Measurements from ENCODE around the gene FHOD3.

Gene FHOD3

DNA sequence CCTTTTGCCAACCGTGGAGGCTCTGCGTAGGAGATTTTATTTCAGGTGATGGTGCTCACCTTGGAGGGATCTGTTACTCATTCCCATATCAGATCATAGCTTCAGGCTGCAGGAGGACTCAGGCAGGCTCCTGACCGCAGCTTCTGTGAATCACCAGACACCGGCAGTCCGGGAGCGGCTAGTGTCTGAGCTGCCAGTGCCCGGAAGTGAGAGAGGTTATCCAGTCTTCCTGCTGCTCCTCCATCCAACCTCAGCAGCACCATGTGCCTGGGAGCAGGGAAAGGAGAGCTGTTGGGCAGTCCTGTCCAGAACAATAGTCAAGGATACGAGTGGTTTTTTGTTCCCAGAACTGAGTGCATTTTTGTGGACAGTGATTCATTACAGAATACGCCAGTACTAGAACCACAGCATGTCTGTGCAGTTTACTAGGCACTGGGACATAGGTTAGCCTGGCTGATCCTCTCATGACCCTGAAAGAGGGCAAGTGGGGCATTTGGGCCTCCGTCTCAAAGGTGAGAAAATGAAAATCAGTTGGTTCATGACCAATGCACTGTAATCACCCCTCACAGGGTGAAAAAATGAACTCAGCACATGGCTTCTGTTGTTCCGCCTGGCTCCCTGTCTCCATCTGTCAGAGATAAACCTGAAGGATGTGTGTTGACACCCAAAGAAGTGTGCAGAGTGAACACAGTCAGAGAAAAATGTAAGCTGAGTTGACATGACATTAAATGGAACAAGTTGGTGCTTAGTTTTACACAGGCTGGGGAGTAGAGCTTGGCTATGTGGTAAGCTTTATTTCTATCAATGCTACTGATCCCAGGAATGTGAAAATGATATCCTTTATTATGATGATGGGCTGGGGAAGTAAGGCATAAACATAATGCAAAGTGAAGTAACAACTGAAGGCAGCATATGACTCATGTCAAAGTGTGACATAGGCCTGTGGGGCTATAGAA is 12.2 kb downstream of the FHOD3 start:
- no peaks in the 10 kb centered on the region for H3K9me3 ChIP-seq (ENCODE audit: low read length)
- no peaks in the 10 kb centered on the region for H3K36me3 ChIP-seq (ENCODE audit: insufficient read depth, low read length)
- H3K27me3 ChIP-seq (ENCODE audit: control insufficient read depth in 1 of 2, insufficient read depth in 2 of 2, low read length in 2 of 2): no peaks in the 10 kb centered on the region
- no peak overlapping the region for H3K27ac ChIP-seq (ENCODE audit: low read depth, low read length)
- no peak overlapping the region for H3K4me3 ChIP-seq (ENCODE audit: low read depth in 1 of 2, low read length in 2 of 2)
- H3K9ac ChIP-seq (ENCODE audit: low read length): no peak overlapping the region
- H3K4me1 ChIP-seq (ENCODE audit: insufficient read depth, low read length): no peaks in the 10 kb centered on the region

DNA sequence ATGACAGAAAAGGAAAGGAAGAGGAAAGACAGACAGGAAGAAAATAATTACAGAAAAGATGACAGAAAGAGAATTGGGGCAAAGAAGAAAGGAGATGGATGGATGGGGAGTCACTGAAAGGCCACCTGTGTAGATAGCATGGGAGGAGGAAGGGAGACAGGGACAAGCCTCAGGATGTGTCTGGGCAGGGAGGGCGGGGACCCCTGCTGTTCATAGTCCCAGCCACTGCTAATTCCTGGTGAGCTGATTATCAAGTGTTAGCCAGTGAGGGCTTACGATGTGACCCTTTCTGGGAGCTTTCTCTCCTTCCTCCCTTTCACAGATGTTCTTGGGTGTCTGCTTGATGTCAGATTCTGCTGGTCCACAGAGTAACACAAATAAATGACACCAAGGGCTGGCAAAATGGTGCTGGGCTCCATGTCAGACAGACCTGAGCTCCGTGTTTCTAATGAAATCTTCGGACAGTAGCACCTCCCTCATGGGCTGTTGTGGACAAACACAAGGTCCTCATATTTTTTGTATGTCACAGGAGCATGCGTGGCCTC is 13.6 kb downstream of the FHOD3 start:
- H3K36me3 ChIP-seq (ENCODE audit: insufficient read depth, low read length): no peaks in the 10 kb centered on the region
- no peaks in the 10 kb centered on the region for H3K9me3 ChIP-seq (ENCODE audit: low read length)
- no peak overlapping the region for H3K9ac ChIP-seq (ENCODE audit: low read length)
- no peak overlapping the region for H3K4me3 ChIP-seq (ENCODE audit: low read depth in 1 of 2, low read length in 2 of 2)
- no peaks in the 10 kb centered on the region for H3K27me3 ChIP-seq (ENCODE audit: control insufficient read depth in 1 of 2, insufficient read depth in 2 of 2, low read length in 2 of 2)
- H3K27ac ChIP-seq (ENCODE audit: low read depth, low read length): no peak overlapping the region
- no peaks in the 10 kb centered on the region for H3K4me1 ChIP-seq (ENCODE audit: insufficient read depth, low read length)

DNA sequence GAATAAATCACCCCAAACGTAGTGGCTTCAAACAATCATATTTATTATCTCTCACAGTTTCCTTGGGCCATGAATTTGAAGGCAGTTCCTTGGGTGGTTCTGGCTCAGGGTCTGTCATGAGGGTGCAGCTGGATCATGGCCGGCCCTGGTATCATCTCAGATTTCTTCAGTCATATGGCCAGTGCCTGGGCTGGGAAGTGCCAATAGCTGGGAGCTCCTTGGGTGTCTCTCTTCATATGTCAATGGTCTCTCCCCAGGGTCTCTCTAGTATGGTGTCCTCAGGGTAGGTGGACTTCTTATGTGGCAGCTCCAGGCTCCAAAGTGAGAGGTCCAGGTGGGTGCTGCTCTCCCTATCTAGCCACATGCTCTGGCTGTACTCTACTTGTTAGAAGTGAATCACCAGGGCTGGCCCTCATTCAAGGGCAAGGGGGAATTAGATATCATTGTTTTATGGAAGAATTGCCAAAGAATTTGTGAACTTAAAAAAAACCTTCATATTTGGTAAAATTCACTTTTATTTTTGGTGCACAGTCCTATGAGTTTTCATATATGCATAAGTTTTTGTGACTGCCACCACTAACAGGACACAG is 15.4 kb downstream of the FHOD3 start:
- Histone ChIP-seq H3K9ac (ENCODE audit: low read length) (no peak overlapping the region), H3K4me1 (ENCODE audit: insufficient read depth, low read length) (no peaks in the 10 kb centered on the region), H3K27me3 (ENCODE audit: control insufficient read depth in 1 of 2, insufficient read depth in 2 of 2, low read length in 2 of 2) (no peaks in the 10 kb centered on the region), H3K27ac (ENCODE audit: low read depth, low read length) (no peak overlapping the region), H3K9me3 (ENCODE audit: low read length) (no peaks in the 10 kb centered on the region), H3K4me3 (ENCODE audit: low read depth in 1 of 2, low read length in 2 of 2) (no peak overlapping the region), H3K36me3 (ENCODE audit: insufficient read depth, low read length) (no peaks in the 10 kb centered on the region)

DNA sequence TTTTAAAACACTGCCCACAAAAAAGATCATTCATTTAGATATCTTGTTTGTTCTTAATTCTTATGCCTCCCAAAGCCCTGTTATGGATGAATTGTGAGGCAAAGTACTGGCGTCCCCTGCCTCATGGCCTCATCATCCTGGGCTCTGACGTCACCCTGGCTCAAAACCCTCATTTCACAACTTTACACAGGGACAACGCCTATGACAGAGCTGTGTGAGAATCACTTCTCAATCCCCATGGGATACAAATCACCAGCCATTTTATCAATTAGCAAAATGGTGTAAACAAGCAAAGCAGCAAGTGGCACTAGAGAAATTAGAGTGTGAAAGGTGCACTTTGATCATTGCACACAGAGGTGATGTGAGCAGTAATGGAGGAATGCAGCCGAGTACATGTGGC is 16.6 kb downstream of the FHOD3 start:
- H3K4me3 ChIP-seq (ENCODE audit: low read depth in 1 of 2, low read length in 2 of 2): no peak overlapping the region
- no peak overlapping the region for H3K27ac ChIP-seq (ENCODE audit: low read depth, low read length)
- H3K4me1 ChIP-seq (ENCODE audit: insufficient read depth, low read length): no peaks in the 10 kb centered on the region
- no peaks in the 10 kb centered on the region for H3K36me3 ChIP-seq (ENCODE audit: insufficient read depth, low read length)
- no peak overlapping the region for H3K9ac ChIP-seq (ENCODE audit: low read length)
- no peaks in the 10 kb centered on the region for H3K9me3 ChIP-seq (ENCODE audit: low read length)
- no peaks in the 10 kb centered on the region for H3K27me3 ChIP-seq (ENCODE audit: control insufficient read depth in 1 of 2, insufficient read depth in 2 of 2, low read length in 2 of 2)

DNA sequence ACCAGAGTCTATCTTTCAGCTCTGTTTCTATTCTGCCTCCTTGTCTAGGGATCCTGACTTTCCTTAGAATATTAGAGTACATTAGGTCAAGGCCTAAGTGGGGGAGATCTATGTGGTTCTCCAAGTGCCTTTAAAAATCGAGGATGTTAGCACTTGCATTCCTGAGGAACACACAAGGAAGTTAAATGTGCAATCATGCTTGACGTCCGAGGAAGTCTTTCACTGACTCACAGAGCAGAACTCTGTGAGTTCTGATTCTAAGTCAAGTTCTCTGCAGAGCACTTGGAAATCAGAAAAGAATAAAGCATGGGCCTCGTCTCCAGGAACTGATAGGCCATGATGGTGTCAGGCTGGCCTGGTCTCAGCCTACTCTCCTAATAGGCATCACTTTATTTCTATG is 17.2 kb downstream of the FHOD3 start:
- no peaks in the 10 kb centered on the region for H3K27me3 ChIP-seq (ENCODE audit: control insufficient read depth in 1 of 2, insufficient read depth in 2 of 2, low read length in 2 of 2)
- no peak overlapping the region for H3K4me3 ChIP-seq (ENCODE audit: low read depth in 1 of 2, low read length in 2 of 2)
- H3K4me1 ChIP-seq (ENCODE audit: insufficient read depth, low read length): no peaks in the 10 kb centered on the region
- no peak overlapping the region for H3K27ac ChIP-seq (ENCODE audit: low read depth, low read length)
- H3K9me3 ChIP-seq (ENCODE audit: low read length): no peaks in the 10 kb centered on the region
- no peaks in the 10 kb centered on the region for H3K36me3 ChIP-seq (ENCODE audit: insufficient read depth, low read length)
- H3K9ac ChIP-seq (ENCODE audit: low read length): no peak overlapping the region

DNA sequence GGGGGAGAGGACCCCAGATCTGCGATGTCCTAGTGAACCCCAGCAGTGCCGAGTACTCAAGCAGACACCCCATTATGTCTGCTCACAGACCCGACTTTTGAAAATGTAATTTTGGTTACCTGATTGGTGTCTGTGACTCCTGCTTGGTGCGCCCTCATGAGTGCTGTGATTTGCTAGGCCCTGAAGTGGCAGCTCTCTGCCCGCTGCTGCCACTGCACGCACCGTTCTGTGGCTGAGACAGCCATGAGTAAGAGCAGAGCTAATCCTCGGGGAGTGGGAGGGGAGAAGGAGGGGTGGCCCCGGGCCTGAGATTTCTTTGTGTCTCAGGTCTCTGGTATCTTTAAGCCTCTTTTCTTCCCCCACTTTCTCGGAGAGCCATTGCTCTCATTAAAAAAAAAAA is 18.2 kb downstream of the FHOD3 start:
- Histone ChIP-seq H3K9me3 (ENCODE audit: low read length) (no peaks in the 10 kb centered on the region), H3K4me3 (ENCODE audit: low read depth in 1 of 2, low read length in 2 of 2) (no peak overlapping the region), H3K4me1 (ENCODE audit: insufficient read depth, low read length) (no peaks in the 10 kb centered on the region), H3K27ac (ENCODE audit: low read depth, low read length) (no peak overlapping the region), H3K9ac (ENCODE audit: low read length) (no peak overlapping the region), H3K36me3 (ENCODE audit: insufficient read depth, low read length) (no peaks in the 10 kb centered on the region), H3K27me3 (ENCODE audit: control insufficient read depth in 1 of 2, insufficient read depth in 2 of 2, low read length in 2 of 2) (no peaks in the 10 kb centered on the region)

DNA sequence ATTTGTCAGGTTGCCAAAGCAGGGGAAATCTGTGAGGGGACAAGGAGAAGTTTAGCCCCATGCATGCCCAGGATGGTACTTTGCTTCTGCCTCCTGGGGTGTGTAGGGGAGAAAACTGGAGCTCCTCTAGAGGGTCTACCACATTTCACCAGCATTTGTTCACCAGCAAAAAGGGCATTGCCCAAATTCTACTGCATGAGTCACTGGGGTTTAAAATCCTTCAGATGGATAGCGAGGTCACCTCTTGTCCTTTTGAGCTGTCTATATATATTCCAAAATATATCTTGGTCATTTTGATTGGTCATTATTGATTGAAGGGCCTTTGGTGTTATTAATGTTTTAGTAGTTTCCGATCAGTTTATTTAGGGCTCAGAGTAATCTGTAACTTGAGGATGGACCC is 18.7 kb downstream of the FHOD3 start:
- Histone ChIP-seq H3K9ac (ENCODE audit: low read length) (no peak overlapping the region), H3K9me3 (ENCODE audit: low read length) (no peaks in the 10 kb centered on the region), H3K27me3 (ENCODE audit: control insufficient read depth in 1 of 2, insufficient read depth in 2 of 2, low read length in 2 of 2) (no peaks in the 10 kb centered on the region), H3K36me3 (ENCODE audit: insufficient read depth, low read length) (no peaks in the 10 kb centered on the region), H3K4me1 (ENCODE audit: insufficient read depth, low read length) (no peaks in the 10 kb centered on the region), H3K27ac (ENCODE audit: low read depth, low read length) (no peak overlapping the region), H3K4me3 (ENCODE audit: low read depth in 1 of 2, low read length in 2 of 2) (no peak overlapping the region)

DNA sequence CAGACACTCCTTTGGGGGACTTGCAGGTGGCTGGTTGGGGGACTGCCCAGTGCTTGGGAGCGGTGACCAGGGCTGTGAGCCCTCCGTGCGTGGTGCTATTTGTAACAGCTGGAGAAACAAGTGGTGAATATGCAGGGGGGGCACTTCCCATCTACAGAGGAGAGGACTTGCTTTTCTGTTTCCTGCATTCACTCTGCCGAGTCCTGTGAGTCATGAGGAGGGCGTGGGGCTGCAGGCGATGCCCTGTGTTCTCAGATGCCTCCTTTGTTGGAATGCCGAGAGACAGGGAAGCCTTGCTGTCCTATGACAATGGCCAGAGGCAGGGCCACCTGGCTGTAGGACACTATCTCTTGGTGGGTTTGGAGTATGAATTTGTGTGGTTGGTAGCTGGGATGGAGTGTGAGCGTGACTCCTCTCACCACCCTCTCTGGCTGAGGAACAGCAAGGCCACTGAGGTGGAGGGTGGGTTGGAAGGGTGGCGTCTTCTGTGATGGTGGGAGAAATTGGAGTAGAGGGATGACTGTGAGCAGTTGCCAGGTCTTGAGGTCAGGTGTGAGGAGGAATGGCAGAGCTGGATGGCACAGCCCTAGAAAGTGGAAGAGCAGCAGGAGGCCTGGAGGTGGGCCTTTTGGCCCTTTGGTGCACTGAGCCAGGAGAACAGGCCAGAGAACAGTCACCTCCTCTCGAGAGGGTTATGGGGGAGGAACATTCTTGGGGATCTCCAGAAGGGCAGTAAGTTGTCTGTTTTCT is 24.3 kb downstream of the FHOD3 start:
- Histone ChIP-seq H3K4me3 (ENCODE audit: low read depth in 1 of 2, low read length in 2 of 2) (no peak overlapping the region), H3K27ac (ENCODE audit: low read depth, low read length) (no peak overlapping the region), H3K9me3 (ENCODE audit: low read length) (no peaks in the 10 kb centered on the region), H3K9ac (ENCODE audit: low read length) (no peak overlapping the region), H3K36me3 (ENCODE audit: insufficient read depth, low read length) (no peaks in the 10 kb centered on the region), H3K4me1 (ENCODE audit: insufficient read depth, low read length) (no peaks in the 10 kb centered on the region), H3K27me3 (ENCODE audit: control insufficient read depth in 1 of 2, insufficient read depth in 2 of 2, low read length in 2 of 2) (no peaks in the 10 kb centered on the region)

DNA sequence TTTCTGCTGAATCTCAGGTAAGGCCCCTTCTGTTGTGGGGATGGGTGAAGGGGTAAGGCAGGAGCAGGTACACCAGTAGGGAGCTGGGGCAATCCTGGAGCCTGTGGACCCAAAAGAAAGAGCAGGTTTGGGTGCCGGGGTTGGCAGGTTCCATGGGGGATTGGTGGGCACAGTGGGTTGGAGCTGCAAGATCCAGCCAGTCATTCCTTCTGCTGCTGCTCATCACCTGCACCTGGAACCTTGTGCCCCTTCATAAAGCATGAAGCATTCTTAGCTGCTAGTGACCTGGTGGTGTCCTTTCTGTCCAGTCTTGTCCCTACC is 24.9 kb downstream of the FHOD3 start:
- no peak overlapping the region for H3K27ac ChIP-seq (ENCODE audit: low read depth, low read length)
- no peak overlapping the region for H3K9ac ChIP-seq (ENCODE audit: low read length)
- H3K9me3 ChIP-seq (ENCODE audit: low read length): no peaks in the 10 kb centered on the region
- no peaks in the 10 kb centered on the region for H3K36me3 ChIP-seq (ENCODE audit: insufficient read depth, low read length)
- H3K4me3 ChIP-seq (ENCODE audit: low read depth in 1 of 2, low read length in 2 of 2): no peak overlapping the region
- no peaks in the 10 kb centered on the region for H3K27me3 ChIP-seq (ENCODE audit: control insufficient read depth in 1 of 2, insufficient read depth in 2 of 2, low read length in 2 of 2)
- no peaks in the 10 kb centered on the region for H3K4me1 ChIP-seq (ENCODE audit: insufficient read depth, low read length)

DNA sequence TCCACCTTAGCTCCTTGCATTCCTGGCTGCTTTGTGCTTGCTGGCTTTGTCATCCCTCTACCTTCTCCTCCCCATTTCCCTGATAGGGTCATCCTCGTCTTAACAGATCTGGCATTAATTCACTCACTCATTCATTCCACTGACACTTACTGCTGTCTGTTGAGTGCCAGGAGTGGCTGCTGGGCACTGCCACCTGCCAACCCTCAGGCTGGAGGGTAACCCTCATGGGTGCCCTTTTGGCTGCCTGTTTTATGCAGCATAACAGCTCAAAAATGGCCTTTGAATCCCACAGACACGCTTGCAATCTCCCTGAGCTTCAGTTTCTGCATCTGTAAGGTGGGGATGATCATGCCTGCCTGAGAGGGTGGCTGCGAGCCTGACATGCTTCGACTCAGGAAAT is 25.2 kb downstream of the FHOD3 start:
- H3K36me3 ChIP-seq (ENCODE audit: insufficient read depth, low read length): no peaks in the 10 kb centered on the region
- H3K9ac ChIP-seq (ENCODE audit: low read length): no peak overlapping the region
- no peaks in the 10 kb centered on the region for H3K4me1 ChIP-seq (ENCODE audit: insufficient read depth, low read length)
- no peak overlapping the region for H3K4me3 ChIP-seq (ENCODE audit: low read depth in 1 of 2, low read length in 2 of 2)
- no peaks in the 10 kb centered on the region for H3K9me3 ChIP-seq (ENCODE audit: low read length)
- H3K27ac ChIP-seq (ENCODE audit: low read depth, low read length): no peak overlapping the region
- no peaks in the 10 kb centered on the region for H3K27me3 ChIP-seq (ENCODE audit: control insufficient read depth in 1 of 2, insufficient read depth in 2 of 2, low read length in 2 of 2)

DNA sequence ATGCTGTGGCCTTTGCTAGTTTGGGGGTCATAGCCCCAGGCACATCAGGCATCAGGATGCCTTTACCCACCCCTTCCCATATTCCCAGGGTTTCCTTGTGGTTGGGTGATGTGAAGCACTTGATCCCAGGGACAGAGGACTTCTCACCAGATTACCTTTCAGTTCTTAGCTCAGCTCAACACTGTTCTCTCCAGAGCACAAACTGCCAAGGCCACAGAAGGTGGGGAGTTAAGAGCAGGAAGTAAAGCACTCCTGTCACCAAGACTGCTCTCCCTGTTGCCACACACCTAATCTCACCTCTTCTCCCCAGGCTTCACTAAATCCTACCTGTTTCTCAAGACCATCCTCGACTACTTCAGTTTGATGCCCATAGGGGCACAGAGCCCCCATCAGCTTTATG is 25.9 kb downstream of the FHOD3 start:
- Histone ChIP-seq H3K27me3 (ENCODE audit: control insufficient read depth in 1 of 2, insufficient read depth in 2 of 2, low read length in 2 of 2) (no peaks in the 10 kb centered on the region), H3K9ac (ENCODE audit: low read length) (no peak overlapping the region), H3K9me3 (ENCODE audit: low read length) (no peaks in the 10 kb centered on the region), H3K4me1 (ENCODE audit: insufficient read depth, low read length) (no peaks in the 10 kb centered on the region), H3K27ac (ENCODE audit: low read depth, low read length) (no peak overlapping the region), H3K4me3 (ENCODE audit: low read depth in 1 of 2, low read length in 2 of 2) (no peak overlapping the region), H3K36me3 (ENCODE audit: insufficient read depth, low read length) (no peaks in the 10 kb centered on the region)

Data from muscle layer of colon (tissue), 2 donors.